NB4 (cell line): ENCODE measurements around the gene HDAC9.

Experiments used
- DNase-seq: peaks from one replicate; pipeline ENCODE4 v3.0.0; 2010; ENCODE audit warnings: low read depth
- H3K4me3 ChIP-seq: one replicate; pipeline ENCODE4 v1.5.1; 2011; ENCODE audit warnings: mild to moderate bottlenecking, low read depth, low read length, moderate library complexity
- MYC ChIP-seq: IDR thresholded peaks from 2 replicates; pipeline ENCODE4 v1.6.1; 2011; ENCODE audit warnings: low read depth, low read length
- POLR2A ChIP-seq: IDR thresholded peaks from 2 replicates; pipeline ENCODE4 v1.6.1; 2011; ENCODE audit warnings: mild to moderate bottlenecking; ENCODE audit not compliant: insufficient read length; ENCODE audit errors: extremely low read depth
- TF ChIP-seq, protein P1 (sequence below): IDR thresholded peaks from 2 replicates; pipeline ENCODE4 v1.6.1; 2011; ENCODE audit warnings: low read depth, low read length
- TF ChIP-seq, protein P2 (sequence below): IDR thresholded peaks from one replicate; pipeline ENCODE4 v1.5.1; 2012; ENCODE audit warnings: low read depth, low read length

HDAC9 gene

DNA sequence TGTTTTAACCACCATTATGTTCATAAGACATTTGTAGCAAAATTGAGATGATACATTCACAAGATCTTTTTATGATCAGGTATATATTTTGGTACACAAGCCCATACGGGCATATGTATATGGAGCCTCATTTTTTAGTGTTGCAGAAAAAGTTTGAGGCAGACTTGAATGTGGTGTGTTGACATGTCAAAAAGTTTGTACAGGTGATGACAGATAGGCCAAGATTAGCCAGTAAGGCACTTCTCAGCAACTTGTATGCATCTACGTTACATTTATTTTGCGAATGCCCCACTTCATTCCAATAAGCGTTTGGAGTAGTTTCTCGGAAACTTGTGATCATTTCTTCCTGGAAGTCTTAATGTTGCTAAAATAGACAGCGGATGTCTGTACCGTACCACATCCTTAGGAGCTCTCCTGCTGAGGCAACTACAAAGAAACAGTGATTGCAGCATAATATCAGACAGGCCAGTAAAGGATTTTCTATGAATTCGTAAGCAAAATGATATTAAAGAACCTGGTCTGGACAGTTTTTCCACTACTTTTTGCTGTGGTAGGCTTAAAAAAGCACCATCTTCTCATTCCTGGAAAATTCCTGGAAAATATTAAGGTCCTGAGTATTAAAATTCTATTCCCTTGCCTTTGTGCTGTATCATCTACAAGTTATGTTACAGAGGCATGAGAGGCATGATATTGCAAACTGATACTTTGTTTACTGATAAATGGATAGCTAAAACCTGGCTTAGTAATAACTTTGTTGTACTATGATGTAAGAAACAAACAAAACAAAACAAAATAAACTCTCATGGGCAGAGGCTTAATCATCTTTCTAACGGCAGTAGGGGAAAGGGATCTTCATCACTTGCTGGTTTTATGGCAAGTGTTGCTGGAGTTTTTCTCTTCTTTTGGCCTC, 153.6 kb downstream of the HDAC9 start:
- no peak for DNase-seq
- H3K4me3 ChIP-seq, result no peak overlapping the region
- TF ChIP-seq, protein P1, sequence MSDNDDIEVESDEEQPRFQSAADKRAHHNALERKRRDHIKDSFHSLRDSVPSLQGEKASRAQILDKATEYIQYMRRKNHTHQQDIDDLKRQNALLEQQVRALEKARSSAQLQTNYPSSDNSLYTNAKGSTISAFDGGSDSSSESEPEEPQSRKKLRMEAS, result no peak
- TF ChIP-seq, protein P2, sequence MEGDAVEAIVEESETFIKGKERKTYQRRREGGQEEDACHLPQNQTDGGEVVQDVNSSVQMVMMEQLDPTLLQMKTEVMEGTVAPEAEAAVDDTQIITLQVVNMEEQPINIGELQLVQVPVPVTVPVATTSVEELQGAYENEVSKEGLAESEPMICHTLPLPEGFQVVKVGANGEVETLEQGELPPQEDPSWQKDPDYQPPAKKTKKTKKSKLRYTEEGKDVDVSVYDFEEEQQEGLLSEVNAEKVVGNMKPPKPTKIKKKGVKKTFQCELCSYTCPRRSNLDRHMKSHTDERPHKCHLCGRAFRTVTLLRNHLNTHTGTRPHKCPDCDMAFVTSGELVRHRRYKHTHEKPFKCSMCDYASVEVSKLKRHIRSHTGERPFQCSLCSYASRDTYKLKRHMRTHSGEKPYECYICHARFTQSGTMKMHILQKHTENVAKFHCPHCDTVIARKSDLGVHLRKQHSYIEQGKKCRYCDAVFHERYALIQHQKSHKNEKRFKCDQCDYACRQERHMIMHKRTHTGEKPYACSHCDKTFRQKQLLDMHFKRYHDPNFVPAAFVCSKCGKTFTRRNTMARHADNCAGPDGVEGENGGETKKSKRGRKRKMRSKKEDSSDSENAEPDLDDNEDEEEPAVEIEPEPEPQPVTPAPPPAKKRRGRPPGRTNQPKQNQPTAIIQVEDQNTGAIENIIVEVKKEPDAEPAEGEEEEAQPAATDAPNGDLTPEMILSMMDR, result no peak
- TF ChIP-seq MYC, result no peak
- TF ChIP-seq POLR2A, result no peak

DNA sequence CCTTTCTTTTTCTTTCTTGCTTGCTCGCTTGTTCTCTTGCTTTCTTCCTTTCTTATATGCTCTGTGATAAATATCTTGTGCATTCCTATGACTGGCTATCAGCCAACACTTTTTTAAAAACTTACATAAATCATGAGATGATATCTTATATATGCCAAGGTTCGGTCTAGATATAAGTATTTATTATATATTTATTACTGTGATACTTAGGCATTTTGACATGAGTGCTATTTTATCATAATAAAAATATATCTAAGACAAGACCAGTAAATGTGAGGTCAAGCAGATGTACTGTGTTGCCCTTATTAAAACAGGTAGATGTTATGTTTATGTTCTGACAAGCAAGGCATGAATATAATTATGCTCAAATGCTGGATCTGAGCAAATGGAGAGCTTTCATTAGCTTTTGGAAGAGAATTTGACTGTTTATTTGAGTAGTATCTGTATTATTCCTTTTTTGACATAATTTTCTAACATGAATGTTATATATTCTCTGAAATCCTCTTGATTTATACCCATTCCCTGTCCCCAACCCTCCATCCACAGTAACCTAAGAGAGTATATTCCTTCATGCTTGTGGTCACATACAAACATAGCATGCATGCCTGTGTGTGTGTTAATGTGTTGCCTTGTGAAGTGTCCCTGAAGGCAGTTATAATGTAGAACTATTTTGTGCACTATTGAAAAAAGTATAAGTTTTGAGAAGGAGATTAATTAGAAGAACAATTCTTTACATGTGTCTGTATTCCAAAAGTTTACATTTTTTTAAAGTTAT, 158.0 kb downstream of the HDAC9 start:
- TF ChIP-seq, protein P1, result no peak
- TF ChIP-seq, protein P2, result no peak
- TF ChIP-seq MYC (no peak), POLR2A (no peak)
- no peak overlapping the region for H3K4me3 ChIP-seq
- DNase-seq, result no peak

DNA sequence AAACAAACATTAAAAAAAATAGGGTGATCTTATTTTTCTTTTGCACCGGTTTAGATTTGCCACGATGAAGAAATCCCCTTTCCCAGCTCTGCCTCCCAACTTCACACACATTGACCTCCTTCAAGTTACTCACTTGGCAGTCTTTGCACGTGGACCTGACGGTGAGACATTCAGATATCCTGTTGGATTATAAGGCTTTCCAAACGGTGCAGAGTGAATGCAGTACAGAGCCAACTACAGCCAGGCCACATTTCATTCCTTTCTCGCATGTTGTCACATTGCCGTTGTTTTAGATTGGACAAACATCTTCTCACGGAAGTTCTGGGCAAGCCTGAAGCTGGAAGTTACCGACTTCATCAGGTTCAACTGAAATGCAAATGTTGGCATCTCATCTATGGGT, 159.2 kb downstream of the HDAC9 start:
- no peak for DNase-seq
- TF ChIP-seq, protein P1, result no peak
- TF ChIP-seq, protein P2, result no peak

DNA sequence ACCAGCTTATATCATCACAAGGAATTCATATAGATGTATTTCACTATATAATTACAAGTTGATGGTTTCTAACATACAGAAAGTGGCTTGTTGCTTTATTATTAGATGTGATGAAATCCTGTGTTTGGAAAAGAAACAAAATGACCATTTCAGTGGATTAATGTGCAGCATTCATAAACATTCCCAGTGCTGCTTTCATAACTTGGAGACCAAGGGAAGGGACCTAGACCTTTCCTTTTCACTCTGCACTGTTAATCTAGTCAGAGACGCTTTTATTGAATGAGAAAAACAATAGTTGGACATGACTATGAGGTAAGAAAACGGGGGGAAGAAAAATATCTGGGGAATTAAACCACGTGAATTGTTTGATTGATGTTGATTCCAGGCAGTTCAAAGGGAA, 160.0 kb downstream of the HDAC9 start:
- TF ChIP-seq, protein P1, result no peak
- TF ChIP-seq MYC, result no peak
- TF ChIP-seq POLR2A, result no peak
- TF ChIP-seq, protein P2, result no peak
- DNase-seq, result no peak
- no peak overlapping the region for H3K4me3 ChIP-seq

More for the DNA sequence above, 159.2 kb downstream of the HDAC9 start:
- H3K4me3 ChIP-seq, result no peak overlapping the region

DNA sequence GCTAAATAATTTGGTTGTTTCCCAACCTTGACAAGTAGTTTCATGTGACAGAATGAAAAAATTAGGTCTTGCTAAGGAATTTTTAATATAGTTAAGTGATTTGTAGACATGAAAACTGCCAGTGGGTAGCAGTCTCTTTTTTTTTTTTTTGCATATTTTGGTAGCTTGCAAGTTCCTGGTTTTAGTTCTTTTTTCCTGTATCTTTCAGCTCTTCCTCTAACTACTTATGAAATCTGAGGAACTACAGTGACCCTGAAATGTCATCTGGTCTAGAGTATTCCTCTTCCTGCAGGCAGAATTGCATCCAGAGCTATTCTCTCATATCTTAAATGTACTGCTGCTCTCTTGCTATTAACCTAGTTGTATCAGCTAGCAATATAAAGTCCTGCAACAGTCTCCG, 160.4 kb downstream of the HDAC9 start:
- TF ChIP-seq, protein P1, result no peak
- TF ChIP-seq, protein P2, result no peak
- TF ChIP-seq POLR2A (no peak), MYC (no peak)
- DNase-seq, result no peak
- H3K4me3 ChIP-seq, result no peak overlapping the region
